ENCODE data around the gene KBTBD12. TPM values are rescaled to one million over a fixed set of nuclear protein-coding genes. Genes with fewer than 3 reads are reported as not detected.

Gene KBTBD12
- total RNA-seq, 1 donor from 2014 or later, result 1.1 TPM

GRCh38 chr3:127940116-127940515 lies 25.1 kb downstream of the KBTBD12 start:
- DNase-seq (ENCODE audit: low spot score), result no peak
- ATAC-seq, result no peak

GRCh38 chr3:127942613-127943012 lies 27.6 kb downstream of the KBTBD12 start:
- no peak for ATAC-seq
- DNase-seq (ENCODE audit: low spot score), result no peak
- intact Hi-C loops (cut with DNase I), result no loop called here

More at GRCh38 chr3:127940116-127940515, 25.1 kb downstream of the KBTBD12 start:
- intact Hi-C loops (cut with DNase I), result no loop called here

- no peak for ATAC-seq
- intact Hi-C loops (cut with DNase I), result no loop called here
Measured at GRCh38 chr3:127948211-127948610, 33.2 kb downstream of the KBTBD12 start.

GRCh38 chr3:127949446-127950055 lies 34.5 kb downstream of the KBTBD12 start:
- ATAC-seq (no peak), DNase-seq (ENCODE audit: low spot score) (no peak)
- intact Hi-C loops (cut with DNase I), result no loop called here

More at GRCh38 chr3:127948211-127948610, 33.2 kb downstream of the KBTBD12 start:
- no peak for DNase-seq (ENCODE audit: low spot score)

GRCh38 chr3:127951276-127951675 lies 36.2 kb downstream of the KBTBD12 start:
- no peak for ATAC-seq
- DNase-seq (ENCODE audit: low spot score), result no peak
- intact Hi-C loops (cut with DNase I), result no loop called here

- intact Hi-C loops (cut with DNase I), result no loop called here
- DNase-seq (ENCODE audit: low spot score), result no peak
- no peak for ATAC-seq
Measured at GRCh38 chr3:127953091-127954035, 38.3 kb downstream of the KBTBD12 start.

GRCh38 chr3:127954640-127955039 lies 39.6 kb downstream of the KBTBD12 start:
- ATAC-seq (no peak), DNase-seq (ENCODE audit: low spot score) (no peak)
- intact Hi-C loops (cut with DNase I), result no loop called here

- intact Hi-C loops (cut with DNase I), result no loop called here
- DNase-seq (ENCODE audit: low spot score), result no peak
- ATAC-seq, result no peak
Measured at GRCh38 chr3:127955728-127956127, 40.7 kb downstream of the KBTBD12 start.

- ATAC-seq (no peak), DNase-seq (ENCODE audit: low spot score) (no peak)
- intact Hi-C loops (cut with DNase I), result no loop called here
Measured at GRCh38 chr3:127959041-127959440, 44.0 kb downstream of the KBTBD12 start.

GRCh38 chr3:127959873-127960272 lies 44.8 kb downstream of the KBTBD12 start:
- ATAC-seq (peak; percentile 53), DNase-seq (ENCODE audit: low spot score) (no peak)
- intact Hi-C loops (cut with DNase I), result loop anchor here (10.0 kb wide), 2 partner anchors 305 to 1515 kb away; no protein-coding TSS in a partner anchor

- no peak for ATAC-seq
- DNase-seq (ENCODE audit: low spot score), result no peak
- intact Hi-C loops (cut with DNase I), result loop anchor here (10.0 kb wide), 2 partner anchors 306 to 1516 kb away; no protein-coding TSS in a partner anchor
Measured at GRCh38 chr3:127960421-127960965, 45.5 kb downstream of the KBTBD12 start.

GRCh38 chr3:127961124-127961523 lies 46.1 kb downstream of the KBTBD12 start:
- intact Hi-C loops (cut with DNase I), result loop anchor here (10.0 kb wide), 2 partner anchors 306 to 1516 kb away; no protein-coding TSS in a partner anchor
- DNase-seq (ENCODE audit: low spot score), result no peak
- no peak for ATAC-seq

- ATAC-seq (no peak), DNase-seq (ENCODE audit: low spot score) (no peak)
- intact Hi-C loops (cut with DNase I), result loop anchor here (10.0 kb wide), 2 partner anchors 307 to 1517 kb away; no protein-coding TSS in a partner anchor
Measured at GRCh38 chr3:127961963-127962362, 46.9 kb downstream of the KBTBD12 start.

GRCh38 chr3:127962937-127963336 lies 47.9 kb downstream of the KBTBD12 start:
- no peak for ATAC-seq
- no peak for DNase-seq (ENCODE audit: low spot score)
- intact Hi-C loops (cut with DNase I), result loop anchor here (10.0 kb wide), 2 partner anchors 308 to 1518 kb away; no protein-coding TSS in a partner anchor

- intact Hi-C loops (cut with DNase I), result loop anchor here (10.0 kb wide), 2 partner anchors 309 to 1519 kb away; no protein-coding TSS in a partner anchor
- DNase-seq (ENCODE audit: low spot score), result no peak
- ATAC-seq, result no peak
Measured at GRCh38 chr3:127964053-127964452, 49.0 kb downstream of the KBTBD12 start.

GRCh38 chr3:127964816-127965215 lies 49.8 kb downstream of the KBTBD12 start:
- no peak for ATAC-seq
- intact Hi-C loops (cut with DNase I), result loop anchor here (10.0 kb wide), 2 partner anchors 310 to 1520 kb away; no protein-coding TSS in a partner anchor

GRCh38 chr3:127967316-127967715 lies 52.3 kb downstream of the KBTBD12 start:
- ATAC-seq (no peak), DNase-seq (ENCODE audit: low spot score) (no peak)
- intact Hi-C loops (cut with DNase I), result loop anchor here (10.0 kb wide), 2 partner anchors 313 to 1523 kb away; no protein-coding TSS in a partner anchor

More at GRCh38 chr3:127964816-127965215, 49.8 kb downstream of the KBTBD12 start:
- no peak for DNase-seq (ENCODE audit: low spot score)

GRCh38 chr3:127970966-127971592 lies 56.0 kb downstream of the KBTBD12 start:
- DNase-seq (ENCODE audit: low spot score) (no peak), ATAC-seq (peak; percentile 84)
- intact Hi-C loops (cut with DNase I), result no loop called here

GRCh38 chr3:127974226-127974625 lies 59.2 kb downstream of the KBTBD12 start:
- intact Hi-C loops (cut with DNase I), result no loop called here
- no peak for DNase-seq (ENCODE audit: low spot score)
- no peak for ATAC-seq
